Keratinocyte (primary cell): ENCODE measurements around the gene IGF1R. TPM values are rescaled to one million over a fixed set of nuclear protein-coding genes. Genes with fewer than 3 reads are reported as not detected.

ENCODE experiments used
- DNase-seq: peaks from one replicate; pipeline ENCODE4 v3.0.0-alpha.2; 2011; ENCODE audit warnings: low read depth, missing footprints, low spot score
- FAIRE-seq: peaks from 2 replicates; lab custom pipeline; 2011; peaks lifted over from hg19 to GRCh38; lab: Jason Lieb, UNC
- H2AFZ ChIP-seq: 2 replicates; pipeline ENCODE4 v1.6.0; 2012; ENCODE audit warnings: low read length, control low read depth, inconsistent platforms; ENCODE audit not compliant: control insufficient read depth
- H3K27ac ChIP-seq: 2 replicates; pipeline ENCODE4 v1.5.1; 2011; ENCODE audit warnings: low read length; ENCODE audit not compliant: control insufficient read depth, insufficient read depth
- H3K27me3 ChIP-seq: 3 replicates; pipeline ENCODE4 v1.6.0; 2011; ENCODE audit warnings: low read length; ENCODE audit not compliant: control insufficient read depth, insufficient read depth; ENCODE audit errors: extremely low read depth
- H3K36me3 ChIP-seq, 2 experiments: 2 replicates in 1 of 2; 3 replicates in 1 of 2; pipeline ENCODE4 v1.5.1; 2011; ENCODE audit warnings: low read length in 2 of 2, mild to moderate bottlenecking in 1 of 2; ENCODE audit not compliant: control insufficient read depth in 2 of 2, insufficient read depth in 2 of 2; ENCODE audit errors: extremely low read depth in 1 of 2
- H3K4me1 ChIP-seq: 3 replicates; pipeline ENCODE4 v1.5.1; 2011; ENCODE audit warnings: low read length; ENCODE audit not compliant: control insufficient read depth, insufficient read depth; ENCODE audit errors: extremely low read depth
- H3K4me2 ChIP-seq: 3 replicates; pipeline ENCODE4 v1.6.0; 2011; ENCODE audit warnings: low read depth, low read length; ENCODE audit not compliant: control insufficient read depth, insufficient read depth; ENCODE audit errors: extremely low read depth
- H3K4me3 ChIP-seq, 3 experiments: fragments of 200-600 bp in 1 of 3; sonication (generic) in 1 of 3; 2 replicates in 2 of 3; 3 replicates in 1 of 3; pipeline ENCODE4 v1.5.1; 2011 to 2016; ENCODE audit warnings: low read length in 3 of 3, mild to moderate bottlenecking in 3 of 3, control low read depth in 2 of 3, inconsistent platforms in 1 of 3, low read depth in 1 of 3, mixed read lengths in 1 of 3, mixed run types in 1 of 3, moderate library complexity in 1 of 3; ENCODE audit not compliant: control insufficient read depth in 2 of 3, insufficient read depth in 2 of 3; ENCODE audit errors: extremely low read depth in 1 of 3
- H3K79me2 ChIP-seq: 2 replicates; pipeline ENCODE4 v1.6.0; 2012; ENCODE audit warnings: low read length; ENCODE audit not compliant: control insufficient read depth, insufficient read depth
- H3K9ac ChIP-seq: 3 replicates; pipeline ENCODE4 v1.6.0; 2011; ENCODE audit warnings: low read length; ENCODE audit not compliant: control insufficient read depth, insufficient read depth; ENCODE audit errors: extremely low read depth
- H3K9me1 ChIP-seq: 3 replicates; pipeline ENCODE4 v1.6.0; 2011; ENCODE audit warnings: low read length; ENCODE audit not compliant: control insufficient read depth, insufficient read depth; ENCODE audit errors: extremely low read depth
- H3K9me3 ChIP-seq: 2 replicates; pipeline ENCODE4 v1.5.1; 2012; ENCODE audit warnings: low read depth, low read length; ENCODE audit not compliant: control insufficient read depth
- H4K20me1 ChIP-seq: 3 replicates; pipeline ENCODE4 v1.6.0; 2011; ENCODE audit warnings: low read length; ENCODE audit not compliant: control insufficient read depth, insufficient read depth; ENCODE audit errors: extremely low read depth
- CTCF ChIP-seq, 3 experiments: IDR thresholded peaks in 1 of 3; conservative IDR thresholded peaks in 1 of 3; optimal IDR thresholded peaks in 1 of 3; 2 replicates in 2 of 3; 3 replicates in 1 of 3; pipeline versions ENCODE3 to v1.5.1; 2011; ENCODE audit warnings: low read length in 3 of 3, mild to moderate bottlenecking in 3 of 3, moderate library complexity in 2 of 3, control low read depth in 1 of 3, inconsistent platforms in 1 of 3; ENCODE audit not compliant: insufficient read depth in 2 of 3; ENCODE audit errors: extremely low read depth in 1 of 3
- EZH2 ChIP-seq: IDR thresholded peaks from one replicate; pipeline ENCODE4 v1.6.1; 2012; ENCODE audit warnings: inconsistent platforms, mild to moderate bottlenecking, low read length, moderate library complexity
- dilution Hi-C: fragments of 300-500 bp; cut with MboI; formaldehyde crosslinking; loops from one replicate; pipeline ENCODE4 v1.7.0; 2020; ENCODE audit warnings: low sequenced_read_pairs; ENCODE audit not compliant: extremely low pct_ligation_motif_present
- polyA plus RNA-seq, 5 experiments: library from polyadenylated mRNA; depleted of rRNA in 3 of 5; stranded (reverse) in 3 of 5; stranded (forward) in 1 of 5; unstranded in 1 of 5; fragments of >200 nt; gene quantifications; 1 replicate in 1 of 5; 2 replicates in 3 of 5; 3 replicates in 1 of 5; pipeline versions ENCODE4 v1.2.1 to v1.2.3, GENCODE V29; 2011 to 2012; ENCODE audit warnings: missing spikeins in 2 of 5, low read depth in 1 of 5, low replicate concordance in 1 of 5

IGF1R gene
- polyA plus RNA-seq, 1 donor (not counting 4 experiments of a cell fraction or from before 2014, with no cell fraction given), result 14.5 TPM

GRCh38 chr15:98937413-98938104 lies 289.2 kb downstream of the IGF1R start:
- no peaks in the 10 kb centered on the region for H3K27me3 ChIP-seq
- dilution Hi-C loops, result no loop called here
- H3K36me3 ChIP-seq, result peaks cover 29 to 41% of the 10 kb centered on the region in 2 experiments
- H3K9me1 ChIP-seq, result no peaks in the 10 kb centered on the region
- no peaks in the 10 kb centered on the region for H4K20me1 ChIP-seq
- no peaks in the 10 kb centered on the region for H3K79me2 ChIP-seq
- no peak overlapping the region for H3K27ac ChIP-seq
- no peak for DNase-seq
- H3K4me2 ChIP-seq, result no peak overlapping the region
- no peaks in the 10 kb centered on the region for H3K4me1 ChIP-seq
- H2AFZ ChIP-seq, result no peak overlapping the region
- FAIRE-seq, result no peak
- no peak for TF ChIP-seq EZH2
- TF ChIP-seq CTCF (optimal IDR thresholded peaks at IDR 0.05 in 1 of 3, IDR thresholded peaks at IDR 0.05 in 1 of 3, conservative IDR thresholded peaks at IDR 0.05 in 1 of 3; ENCODE audit: extremely low read depth in 1 of 3, insufficient read depth in 2 of 3, low read length in 3 of 3), result no peak
- no peak overlapping the region for H3K9ac ChIP-seq
- no peaks in the 10 kb centered on the region for H3K9me3 ChIP-seq
- H3K4me3 ChIP-seq, result no peak overlapping the region

GRCh38 chr15:98938105-98938417 lies 289.7 kb downstream of the IGF1R start:
- peaks cover 29 to 46% of the 10 kb centered on the region in 2 experiments for H3K36me3 ChIP-seq
- no peaks in the 10 kb centered on the region for H3K9me1 ChIP-seq
- no peaks in the 10 kb centered on the region for H4K20me1 ChIP-seq
- H2AFZ ChIP-seq, result no peak overlapping the region
- no peak overlapping the region for H3K4me3 ChIP-seq
- H3K9ac ChIP-seq, result no peak overlapping the region
- H3K27me3 ChIP-seq, result no peaks in the 10 kb centered on the region
- no peak overlapping the region for H3K4me2 ChIP-seq
- dilution Hi-C loops, result no loop called here
- H3K4me1 ChIP-seq, result no peaks in the 10 kb centered on the region
- no peaks in the 10 kb centered on the region for H3K9me3 ChIP-seq
- no peak overlapping the region for H3K27ac ChIP-seq
- TF ChIP-seq CTCF (optimal IDR thresholded peaks at IDR 0.05 in 1 of 3, IDR thresholded peaks at IDR 0.05 in 1 of 3, conservative IDR thresholded peaks at IDR 0.05 in 1 of 3; ENCODE audit: extremely low read depth in 1 of 3, insufficient read depth in 2 of 3, low read length in 3 of 3) (no peak), EZH2 (no peak)
- H3K79me2 ChIP-seq, result no peaks in the 10 kb centered on the region
- DNase-seq (no peak), FAIRE-seq (no peak)
